ENCODE data around the gene ZNF428. TPM values are rescaled to one million over a fixed set of nuclear protein-coding genes. Genes with fewer than 3 reads are reported as not detected.

ZNF428 gene
- total RNA-seq, 1 donor from 2014 or later = 52.5 TPM

- no peak for DNase-seq (ENCODE audit: low spot score)
- Mint-ChIP-seq H3K27ac (ENCODE audit: unreplicated experiment) (no peak overlapping the region), H3K4me1 (ENCODE audit: low read depth) (no peaks in the 10 kb centered on the region), H3K36me3 (ENCODE audit: low read depth) (no peaks in the 10 kb centered on the region), H3K4me3 (ENCODE audit: unreplicated experiment) (no peak overlapping the region), H3K9me3 (ENCODE audit: low read depth) (no peaks in the 10 kb centered on the region), H3K27me3 (ENCODE audit: low read depth) (no peaks in the 10 kb centered on the region)
- TF ChIP-seq CTCF (IDR thresholded peaks at IDR 0.05) = no peak
Measured at GRCh38 chr19:43628646-43629326, 9.4 kb upstream of the ZNF428 start.

- H3K27me3 Mint-ChIP-seq (ENCODE audit: low read depth) = no peaks in the 10 kb centered on the region
- H3K4me1 Mint-ChIP-seq (ENCODE audit: low read depth) = no peaks in the 10 kb centered on the region
- no peak overlapping the region for H3K27ac Mint-ChIP-seq (ENCODE audit: unreplicated experiment)
- no peak overlapping the region for H3K4me3 Mint-ChIP-seq (ENCODE audit: unreplicated experiment)
- no peak for TF ChIP-seq CTCF (IDR thresholded peaks at IDR 0.05)
- H3K36me3 Mint-ChIP-seq (ENCODE audit: low read depth) = no peaks in the 10 kb centered on the region
- no peak for DNase-seq (ENCODE audit: low spot score)
- H3K9me3 Mint-ChIP-seq (ENCODE audit: low read depth) = no peaks in the 10 kb centered on the region
Measured at GRCh38 chr19:43626838-43627237, 7.4 kb upstream of the ZNF428 start.

GRCh38 chr19:43625918-43626579, 6.6 kb upstream of the ZNF428 start:
- H3K27ac Mint-ChIP-seq (ENCODE audit: unreplicated experiment) = no peak overlapping the region
- no peaks in the 10 kb centered on the region for H3K4me1 Mint-ChIP-seq (ENCODE audit: low read depth)
- H3K4me3 Mint-ChIP-seq (ENCODE audit: unreplicated experiment) = no peak overlapping the region
- H3K36me3 Mint-ChIP-seq (ENCODE audit: low read depth) = no peaks in the 10 kb centered on the region
- H3K27me3 Mint-ChIP-seq (ENCODE audit: low read depth) = no peaks in the 10 kb centered on the region
- no peak for TF ChIP-seq CTCF (IDR thresholded peaks at IDR 0.05)
- no peak for DNase-seq (ENCODE audit: low spot score)
- no peaks in the 10 kb centered on the region for H3K9me3 Mint-ChIP-seq (ENCODE audit: low read depth)

- DNase-seq (ENCODE audit: low spot score) = no peak
- Mint-ChIP-seq H3K36me3 (ENCODE audit: low read depth) (no peaks in the 10 kb centered on the region), H3K9me3 (ENCODE audit: low read depth) (no peaks in the 10 kb centered on the region), H3K4me1 (ENCODE audit: low read depth) (peaks cover 9% of the 10 kb centered on the region), H3K27ac (ENCODE audit: unreplicated experiment) (no peak overlapping the region), H3K4me3 (ENCODE audit: unreplicated experiment) (no peak overlapping the region), H3K27me3 (ENCODE audit: low read depth) (no peaks in the 10 kb centered on the region)
- no peak for TF ChIP-seq CTCF (IDR thresholded peaks at IDR 0.05)
Measured at GRCh38 chr19:43624933-43625332, 5.5 kb upstream of the ZNF428 start.

- H3K4me3 Mint-ChIP-seq (ENCODE audit: unreplicated experiment) = no peak overlapping the region
- H3K27me3 Mint-ChIP-seq (ENCODE audit: low read depth) = no peaks in the 10 kb centered on the region
- DNase-seq (ENCODE audit: low spot score) = no peak
- no peak overlapping the region for H3K27ac Mint-ChIP-seq (ENCODE audit: unreplicated experiment)
- TF ChIP-seq CTCF (IDR thresholded peaks at IDR 0.05) = no peak
- peaks cover 11% of the 10 kb centered on the region for H3K4me1 Mint-ChIP-seq (ENCODE audit: low read depth)
- H3K9me3 Mint-ChIP-seq (ENCODE audit: low read depth) = no peaks in the 10 kb centered on the region
- H3K36me3 Mint-ChIP-seq (ENCODE audit: low read depth) = no peaks in the 10 kb centered on the region
Measured at GRCh38 chr19:43623889-43624670, 4.7 kb upstream of the ZNF428 start.

All from chondrocyte (in vitro differentiated cells).